GM12878 (cell line): ENCODE measurements around the gene C16orf92. TPM values are rescaled to one million over a fixed set of nuclear protein-coding genes. Genes with fewer than 3 reads are reported as not detected.

Source experiments
- ATAC-seq: fragments of 200-7000 bp; cut with Tn5 transposase; 3 replicates; pipeline ENCODE4 v1.9.1; 2020; ENCODE audit warnings: mild to moderate bottlenecking, moderate library complexity
- BruUV-seq: library from RNA; stranded (reverse); fragments of 400-500 nt; replicated peaks from 2 replicates; lab custom pipeline; 2021; lab: Mats Ljungman, UMichigan
- CTCF ChIA-PET: fragments of 300-600 bp; sonication (Branson Sonifier 250); formaldehyde crosslinking; extraction: SDS; loops from one replicate; lab custom pipeline; 2021; ENCODE audit warnings: inconsistent platforms; lab: Yijun Ruan, JAX
- POLR2A ChIA-PET: fragments of 350-600 bp; formaldehyde crosslinking; extraction: SDS; loops from one replicate; lab custom pipeline; 2021; ENCODE audit warnings: inconsistent platforms; lab: Charles Lee
- RAD21 ChIA-PET: fragments of 300-600 bp; sonication (Branson Sonifier 250); formaldehyde crosslinking; loops from one replicate; lab custom pipeline; 2023; ENCODE audit warnings: antibody characterized with exemption; ENCODE audit not compliant: unreplicated experiment; lab: Charles Lee
- SMC1A ChIA-PET: fragments of 300-600 bp; sonication (Branson Sonifier 250); formaldehyde crosslinking; loops from one replicate; lab custom pipeline; 2023; ENCODE audit not compliant: unreplicated experiment, uncharacterized antibody; lab: Charles Lee
- DNase-seq: peaks from one replicate; pipeline ENCODE4 v3.0.0-alpha.2; 2011; ENCODE audit warnings: low read depth, low spot score
- FAIRE-seq: peaks from 3 replicates; lab custom pipeline; 2011; peaks lifted over from hg19 to GRCh38; lab: Jason Lieb, UNC
- H2AFZ ChIP-seq: 2 replicates; pipeline ENCODE4 v1.6.0; 2011; ENCODE audit warnings: low read depth, low read length, control low read depth; ENCODE audit not compliant: control insufficient read depth
- H3K27ac ChIP-seq: 2 replicates; pipeline ENCODE4 v1.5.1; 2011; ENCODE audit warnings: control low read depth; ENCODE audit not compliant: control insufficient read depth, insufficient read depth
- H3K27me3 ChIP-seq, 2 experiments: replicated peaks in 1 of 2; 2 replicates each; pipeline versions ENCODE4 v1.6.0 to v1.6.1; 2011; ENCODE audit warnings: low read length in 1 of 2; ENCODE audit not compliant: control insufficient read depth in 2 of 2, insufficient read depth in 2 of 2
- H3K36me3 ChIP-seq, 2 experiments: 2 replicates each; pipeline ENCODE4 v1.5.1; 2011; ENCODE audit warnings: low read length in 1 of 2; ENCODE audit not compliant: control insufficient read depth in 2 of 2, insufficient read depth in 2 of 2
- H3K4me1 ChIP-seq: 2 replicates; pipeline ENCODE4 v1.6.1; 2011; ENCODE audit warnings: mild to moderate bottlenecking, low read length, moderate library complexity, mixed read lengths; ENCODE audit not compliant: control insufficient read depth, insufficient read depth
- H3K4me2 ChIP-seq: 2 replicates; pipeline ENCODE4 v1.6.0; 2011; ENCODE audit warnings: control low read depth; ENCODE audit not compliant: control insufficient read depth, insufficient read depth
- H3K4me3 ChIP-seq: fragments of 200-600 bp; sonication (generic); 2 replicates; pipeline ENCODE4 v1.5.1; 2016
- H3K79me2 ChIP-seq: 2 replicates; pipeline ENCODE4 v1.6.0; 2011; ENCODE audit warnings: low read length; ENCODE audit not compliant: control insufficient read depth, insufficient read depth
- H3K9ac ChIP-seq: 2 replicates; pipeline ENCODE4 v1.8.0; 2011; ENCODE audit warnings: low read length, control low read depth, mixed read lengths; ENCODE audit not compliant: control insufficient read depth, insufficient read depth
- H3K9me3 ChIP-seq: replicated peaks from 3 replicates; pipeline ENCODE4 v1.5.1; 2011; ENCODE audit warnings: mild to moderate bottlenecking, low read length; ENCODE audit not compliant: control insufficient read depth, insufficient read depth
- H4K20me1 ChIP-seq: 2 replicates; pipeline ENCODE4 v1.6.0; 2011; ENCODE audit not compliant: control insufficient read depth, insufficient read depth
- GATAD2B ChIP-seq: fragments of 450-650 bp; conservative IDR thresholded peaks from 2 replicates; pipeline ENCODE4 v1.6.1; 2017; ENCODE audit warnings: low read depth, mild to moderate bottlenecking, moderate library complexity
- REST ChIP-seq: IDR thresholded peaks from 2 replicates; pipeline ENCODE4 v1.6.1; 2012; ENCODE audit warnings: mild to moderate bottlenecking, low read depth, low read length
- WGBS: methylation state at CpG from one replicate; pipeline ENCODE4 v1.1.6; 2016; ENCODE audit warnings: low lambda C conversion rate; ENCODE audit not compliant: insufficient replicate concordance, insufficient coverage; ENCODE audit errors: missing lambda C conversion rate; 5-methylcytosine and 5-hydroxymethylcytosine counted together
- in situ Hi-C: fragments of 300-500 bp; cut with MboI; formaldehyde crosslinking; loops from 9 replicates; pipeline ENCODE4 v1.14.3; 2018; ENCODE audit warnings: mixed read lengths
- intact Hi-C: fragments of 100-400 bp; cut with micrococcal nuclease; formaldehyde crosslinking; loops from one replicate; pipeline ENCODE4 v1.14.2; 2022; ENCODE audit not compliant: unreplicated experiment
- polyA plus RNA-seq, 11 experiments: library from polyadenylated mRNA; depleted of rRNA in 4 of 11; unstranded in 6 of 11; stranded (reverse) in 5 of 11; fragments of >200 nt; fragmentation: Nextera tagmentation in 4 of 11; fragmentation: Illumina TruSeq in 1 of 11; extraction: Ambion mirVana in 4 of 11; extraction: Trizol in 1 of 11; gene quantifications; 1 replicate in 1 of 11; 2 replicates in 10 of 11; pipeline versions ENCODE4 v1.2.1 to v1.2.3, GENCODE V29; 2011 to 2016; ENCODE audit warnings: inconsistent platforms in 2 of 11, missing spikeins in 2 of 11, low read depth in 1 of 11
- total RNA-seq, 4 experiments: library from RNA; depleted of rRNA in 3 of 4; stranded (reverse); fragments of >200 nt in 3 of 4; fragmentation: Illumina TruSeq in 1 of 4; extraction: Trizol in 1 of 4; gene quantifications; 2 replicates each; pipeline versions ENCODE4 v1.2.1 to v1.2.3, GENCODE V29; 2013 to 2021

Gene C16orf92
- total and polyA plus RNA-seq, 10 of the 15 experiments (the other 5 are each of a cell fraction or from before 2014, with no cell fraction given), result not detected

GRCh38 chr16:30028438-30029076, 5.6 kb downstream of the C16orf92 start:
- Histone ChIP-seq H4K20me1 (no peaks in the 10 kb centered on the region; the same call in 1 of the 2 replicates), H3K27me3 (peaks cover 6 to 14% of the 10 kb centered on the region in 2 experiments; a peak in 3 of 4 replicates), H3K4me1 (peaks cover 3% of the 10 kb centered on the region; the same call in 1 of the 2 replicates), H3K4me3 (no peak overlapping the region), H2AFZ (no peak overlapping the region), H3K4me2 (no peak overlapping the region), H3K9ac (no peak overlapping the region), H3K27ac (no peak overlapping the region), H3K36me3 (no peaks in the 10 kb centered on the region), H3K9me3 (no peaks in the 10 kb centered on the region), H3K79me2 (no peaks in the 10 kb centered on the region)
- POLR2A ChIA-PET, result interaction anchor here (0.8 kb wide), 1 partner anchor 18 kb away, joined by 3 read pairs; the partner anchor contains the start of gene DOC2A
- in situ Hi-C loops (loop anchor here (5.0 kb wide), 1 partner anchor 331 kb away; no protein-coding TSS in a partner anchor), intact Hi-C loops (loop anchor here (10.0 kb wide), 1 partner anchor 124 kb away; the partner anchor contains the start of gene ASPHD1)
- SMC1A ChIA-PET, result no interaction called here
- peak; percentile 89 for TF ChIP-seq REST
- no peak for TF ChIP-seq GATAD2B
- WGBS, result 15% methylated on average over 17 of the region's 18 CpGs
- CTCF ChIA-PET, result interaction anchor here (0.6 to 0.7 kb wide), 2 partner anchors 10 to 15 kb away, joined by 3 read pairs; no protein-coding TSS in a partner anchor
- DNase-seq (no peak), FAIRE-seq (no peak), ATAC-seq (peak; percentile 62)
- BruUV-seq, result no TSS peak
- RAD21 ChIA-PET, result no interaction called here
